ENCODE measurements around the gene CITED2. TPM values are rescaled to one million over a fixed set of nuclear protein-coding genes. Genes with fewer than 3 reads are reported as not detected.
"Not testable (repeated sequence)": the region's sequence is repeated elsewhere in the genome, so short reads cannot be mapped to it uniquely, and the experiment has no call there.

CITED2 gene
- total RNA-seq, 1 donor from 2014 or later: 222 TPM

- DNase-seq (ENCODE audit: low spot score): no peak
- H4K20me1 ChIP-seq (ENCODE audit: low read depth): no peaks in the 10 kb centered on the region
- no peak overlapping the region for H3K4me2 ChIP-seq
Measured at GRCh38 chr6:139418481-139419132, 44.2 kb upstream of the CITED2 start.

GRCh38 chr6:139416146-139416545 lies 41.7 kb upstream of the CITED2 start:
- H3K4me3 ChIP-seq: no peak overlapping the region
- H3K4me1 Mint-ChIP-seq: peaks cover 18% of the 10 kb centered on the region
- no peak overlapping the region for H3K4me2 ChIP-seq
- TF ChIP-seq EZH2 (IDR thresholded peaks at IDR 0.05) (no peak), CTCF (IDR thresholded peaks at IDR 0.05) (no peak), EZH2phosphoT487 (IDR thresholded peaks at IDR 0.05) (no peak)
- H3K36me3 ChIP-seq: no peaks in the 10 kb centered on the region
- no peaks in the 10 kb centered on the region for H3K79me2 ChIP-seq (ENCODE audit: low read depth)
- no peaks in the 10 kb centered on the region for H3K27me3 ChIP-seq
- H3K27me3 Mint-ChIP-seq (ENCODE audit: insufficient read depth, low read depth): peaks cover 5% of the 10 kb centered on the region
- no peaks in the 10 kb centered on the region for H4K20me1 ChIP-seq (ENCODE audit: low read depth)
- H3K4me3 Mint-ChIP-seq: no peak overlapping the region
- H3K9me3 Mint-ChIP-seq: no peaks in the 10 kb centered on the region
- no peak overlapping the region for H3K27ac Mint-ChIP-seq
- no peak overlapping the region for H2AFZ ChIP-seq (replicated peaks)
- no peaks in the 10 kb centered on the region for H3F3A ChIP-seq (ENCODE audit: low read depth)
- H3K27ac ChIP-seq: no peak overlapping the region
- no peak for DNase-seq (ENCODE audit: low spot score)
- no peaks in the 10 kb centered on the region for H3K36me3 Mint-ChIP-seq
- H3K4me1 ChIP-seq: peaks cover 4% of the 10 kb centered on the region
- H3K9me3 ChIP-seq (ENCODE audit: low read depth): no peaks in the 10 kb centered on the region
- H3K9ac ChIP-seq: no peak overlapping the region

More at GRCh38 chr6:139418481-139419132, 44.2 kb upstream of the CITED2 start:
- peaks cover 6% of the 10 kb centered on the region for H3K4me1 ChIP-seq
- H3K79me2 ChIP-seq (ENCODE audit: low read depth): no peaks in the 10 kb centered on the region
- Mint-ChIP-seq H3K9me3 (no peaks in the 10 kb centered on the region), H3K36me3 (no peaks in the 10 kb centered on the region), H3K27ac (no peak overlapping the region), H3K27me3 (ENCODE audit: insufficient read depth, low read depth) (peaks cover 5% of the 10 kb centered on the region), H3K4me1 (peaks cover 25% of the 10 kb centered on the region), H3K4me3 (no peak overlapping the region)
- no peak for TF ChIP-seq CTCF (IDR thresholded peaks at IDR 0.05)
- no peak for TF ChIP-seq EZH2phosphoT487 (IDR thresholded peaks at IDR 0.05)
- TF ChIP-seq EZH2 (IDR thresholded peaks at IDR 0.05): no peak
- no peak overlapping the region for H3K4me3 ChIP-seq
- no peaks in the 10 kb centered on the region for H3K9me3 ChIP-seq (ENCODE audit: low read depth)
- H3K36me3 ChIP-seq: no peaks in the 10 kb centered on the region
- H2AFZ ChIP-seq (replicated peaks): no peak overlapping the region
- no peak overlapping the region for H3K27ac ChIP-seq
- H3K27me3 ChIP-seq: no peaks in the 10 kb centered on the region
- no peaks in the 10 kb centered on the region for H3F3A ChIP-seq (ENCODE audit: low read depth)
- H3K9ac ChIP-seq: no peak overlapping the region

GRCh38 chr6:139415365-139415764 lies 40.9 kb upstream of the CITED2 start:
- no peaks in the 10 kb centered on the region for H3K79me2 ChIP-seq (ENCODE audit: low read depth)
- H3K36me3 ChIP-seq: no peaks in the 10 kb centered on the region
- H3F3A ChIP-seq (ENCODE audit: low read depth): no peaks in the 10 kb centered on the region
- peaks cover 5% of the 10 kb centered on the region for H3K27me3 Mint-ChIP-seq (ENCODE audit: insufficient read depth, low read depth)
- H3K4me3 Mint-ChIP-seq: no peak overlapping the region
- no peak overlapping the region for H3K27ac Mint-ChIP-seq
- H2AFZ ChIP-seq (replicated peaks): no peak overlapping the region
- no peak overlapping the region for H3K9ac ChIP-seq
- no peaks in the 10 kb centered on the region for H3K9me3 Mint-ChIP-seq
- no peaks in the 10 kb centered on the region for H3K9me3 ChIP-seq (ENCODE audit: low read depth)
- no peaks in the 10 kb centered on the region for H3K4me1 ChIP-seq
- no peak overlapping the region for H3K4me3 ChIP-seq
- H4K20me1 ChIP-seq (ENCODE audit: low read depth): no peaks in the 10 kb centered on the region
- no peaks in the 10 kb centered on the region for H3K36me3 Mint-ChIP-seq
- TF ChIP-seq EZH2 (IDR thresholded peaks at IDR 0.05): no peak
- TF ChIP-seq CTCF (IDR thresholded peaks at IDR 0.05): no peak
- no peak for TF ChIP-seq EZH2phosphoT487 (IDR thresholded peaks at IDR 0.05)
- no peak overlapping the region for H3K4me2 ChIP-seq
- no peaks in the 10 kb centered on the region for H3K27me3 ChIP-seq
- no peak for DNase-seq (ENCODE audit: low spot score)
- no peak overlapping the region for H3K27ac ChIP-seq
- H3K4me1 Mint-ChIP-seq: peaks cover 14% of the 10 kb centered on the region

DNA sequence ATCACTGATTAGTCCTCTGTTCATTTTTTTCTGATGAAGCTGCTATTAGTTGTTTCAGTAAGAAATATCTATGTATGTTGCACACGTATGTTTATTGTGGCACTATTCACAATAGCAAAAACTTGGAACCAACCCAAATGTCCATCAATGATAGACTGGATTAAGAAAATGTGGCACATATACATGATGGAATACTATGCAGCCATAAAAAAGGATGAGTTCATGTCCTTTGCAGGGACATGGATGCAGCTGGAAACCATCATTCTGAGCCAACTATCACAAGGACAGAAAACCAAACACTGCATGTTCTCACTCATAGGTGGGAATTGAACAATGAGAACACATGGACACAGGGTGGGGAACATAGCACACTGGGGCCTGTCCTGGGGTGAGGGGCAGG lies 37.7 kb upstream of the CITED2 start:
- H3K27me3 Mint-ChIP-seq (ENCODE audit: insufficient read depth, low read depth); H3K79me2 ChIP-seq (ENCODE audit: low read depth): not testable (repeated sequence)

More for the DNA sequence above, 37.7 kb upstream of the CITED2 start:
- H3K4me3 Mint-ChIP-seq; H3K4me2 ChIP-seq; H3K27me3 ChIP-seq; H3K9ac ChIP-seq; H3K27ac Mint-ChIP-seq; H3K27ac ChIP-seq; H3K36me3 ChIP-seq; H3K4me3 ChIP-seq; H3K9me3 Mint-ChIP-seq; H3K9me3 ChIP-seq (ENCODE audit: low read depth); H2AFZ ChIP-seq (replicated peaks); H3F3A ChIP-seq (ENCODE audit: low read depth); DNase-seq (ENCODE audit: low spot score); H4K20me1 ChIP-seq (ENCODE audit: low read depth); H3K4me1 ChIP-seq; H3K36me3 Mint-ChIP-seq: not testable (repeated sequence)
- peaks cover 14% of the 10 kb centered on the region for H3K4me1 Mint-ChIP-seq

Measured in neural progenitor cell (in vitro differentiated cells).